H1 (cell line): ENCODE results near the gene POLE3. TPM values are rescaled to one million over a fixed set of nuclear protein-coding genes. Genes with fewer than 3 reads are reported as not detected.

Experiments used
- BCL11A ChIP-seq, 2 experiments: IDR thresholded peaks; one replicate each; pipeline ENCODE4 v1.6.1; 2011; ENCODE audit warnings: low read depth in 2 of 2, low read length in 2 of 2, mild to moderate bottlenecking in 2 of 2
- CBX8 ChIP-seq: fragments of 300-800, 300-1000 bp; sonication (generic); IDR thresholded peaks from 2 replicates; pipeline ENCODE4 v1.7.1; 2016; ENCODE audit warnings: low read depth, low read length, borderline replicate concordance
- CHD7 ChIP-seq: fragments of 300-600 bp; sonication (generic); IDR thresholded peaks from 2 replicates; pipeline ENCODE4 v1.7.1; 2012; ENCODE audit warnings: low read length, moderate library complexity, mild to moderate bottlenecking, inconsistent platforms; ENCODE audit not compliant: insufficient replicate concordance
- E2F6 ChIP-seq: IDR thresholded peaks from 2 replicates; pipeline ENCODE4 v1.6.1; 2012; ENCODE audit warnings: inconsistent platforms
- HDAC2 ChIP-seq, 2 experiments: fragments of 300-600 bp in 1 of 2; sonication (generic) in 1 of 2; IDR thresholded peaks; 2 replicates each; pipeline ENCODE4 v1.6.1; 2011 to 2012; ENCODE audit warnings: low read depth in 2 of 2, low read length in 2 of 2, mild to moderate bottlenecking in 2 of 2, moderate library complexity in 2 of 2, borderline replicate concordance in 1 of 2, inconsistent platforms in 1 of 2
- RAD21 ChIP-seq, 2 experiments: IDR thresholded peaks in 1 of 2; conservative IDR thresholded peaks in 1 of 2; 2 replicates each; pipeline ENCODE4 v1.6.1; 2011; ENCODE audit warnings: low read depth in 2 of 2, low read length in 2 of 2, improper control_type of control experiment in 1 of 2, inconsistent platforms in 1 of 2, mild to moderate bottlenecking in 1 of 2, moderate library complexity in 1 of 2
- SUZ12 ChIP-seq: fragments of 200-600 bp; sonication (generic); IDR thresholded peaks from 2 replicates; pipeline ENCODE4 v1.6.1; 2012; ENCODE audit warnings: mild to moderate bottlenecking, inconsistent platforms, low read length, moderate library complexity, mixed read lengths
- TEAD4 ChIP-seq: IDR thresholded peaks from 2 replicates; pipeline ENCODE4 v1.6.1; 2012; ENCODE audit warnings: low read depth, low read length, inconsistent platforms, mixed read lengths
- polyA plus RNA-seq, 7 experiments: library from polyadenylated mRNA; depleted of rRNA in 3 of 7; stranded (reverse) in 5 of 7; unstranded in 2 of 7; fragments of >200 nt in 5 of 7; fragments of 200-250 nt in 2 of 7; gene quantifications; 1 replicate in 5 of 7; 2 replicates in 1 of 7; 4 replicates in 1 of 7; pipeline versions ENCODE4 v1.2.1 to v1.2.3, GENCODE V29; 2011 to 2013; ENCODE audit warnings: missing spikeins in 2 of 7, mixed read lengths in 2 of 7
- total RNA-seq: library from RNA; stranded (reverse); fragmentation: NEBNext Ultra II Directional; extraction: Animal tissue kit (Norgen Biotek cat#: 25700); gene quantifications from 2 replicates; pipeline ENCODE4 v1.2.1, GENCODE V29; 2021

The POLE3 gene
- total and polyA plus RNA-seq, 2 of the 8 experiments (the other 6 are each of a cell fraction or from before 2014, with no cell fraction given) = 52.7 to 77.3 TPM

GRCh38 chr9:113376634-113377567 lies 33.6 kb downstream of the POLE3 start, which contains the start of gene HDHD3 (continued):
- TF ChIP-seq CHD7 (no peak), HDAC2 (IDR thresholded peaks at IDR 0.05; ENCODE audit: borderline replicate concordance in 1 of 2, low read depth in 2 of 2, low read length in 2 of 2) (no peak), CBX8 (no peak), TEAD4 (no peak), BCL11A (IDR thresholded peaks at IDR 0.05; ENCODE audit: low read depth in 2 of 2, low read length in 2 of 2) (no peak), RAD21 (IDR thresholded peaks at IDR 0.05 in 1 of 2, conservative IDR thresholded peaks at IDR 0.05 in 1 of 2; ENCODE audit: low read depth in 2 of 2, low read length in 2 of 2) (no peak), E2F6 (no peak), SUZ12 (no peak)
